ENCODE results near the gene APBA3. TPM values are rescaled to one million over a fixed set of nuclear protein-coding genes. Genes with fewer than 3 reads are reported as not detected.

Gene APBA3
- total and polyA plus RNA-seq, 2 donors (not counting 1 experiment from before 2014, with no cell fraction given): 2.7 to 22.3 TPM

DNA sequence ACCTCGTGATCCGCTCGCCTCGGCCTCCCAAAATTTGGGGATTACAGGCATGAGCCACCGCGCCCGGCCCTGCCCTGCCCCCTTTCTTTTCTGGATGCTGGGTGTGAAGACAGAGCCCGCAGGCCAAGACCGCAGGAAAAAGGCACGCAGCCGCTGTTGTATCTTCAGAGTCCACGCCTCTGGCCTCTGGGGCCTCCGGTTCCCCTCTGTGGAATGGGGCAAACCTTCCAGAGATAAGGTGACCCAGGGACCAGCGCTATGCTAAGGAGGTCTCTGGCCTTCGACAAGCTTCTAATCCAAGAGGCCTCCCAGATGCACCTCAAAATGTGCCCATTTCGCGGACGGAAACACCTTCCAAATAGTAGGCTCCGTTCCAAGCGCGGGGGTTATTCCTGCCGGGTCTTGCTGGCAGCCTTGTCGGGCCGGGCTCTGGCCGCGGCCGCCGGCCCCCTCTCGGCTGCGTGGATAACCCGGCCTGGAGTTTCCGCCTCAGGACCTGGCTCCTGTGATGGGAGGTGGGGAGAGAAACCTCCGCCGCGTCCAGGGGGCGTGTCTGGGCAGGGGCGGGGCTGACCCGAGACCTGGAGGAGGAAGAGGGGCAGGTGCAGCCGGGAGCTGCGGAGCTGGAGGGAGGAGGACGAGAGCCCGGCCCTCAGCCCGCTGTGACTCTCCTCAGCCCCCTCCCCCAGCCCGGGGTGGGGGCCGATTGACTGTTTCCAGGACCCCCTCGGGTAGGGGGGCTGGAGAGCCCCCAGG is 40.2 kb downstream of the APBA3 start:
- Histone ChIP-seq H4K20me1 (ENCODE audit: control insufficient read depth, extremely low read depth, insufficient read depth, low read length) (no peaks in the 10 kb centered on the region), H3K4me1 (ENCODE audit: control insufficient read depth, extremely low read depth, insufficient read depth, low read length) (no peaks in the 10 kb centered on the region), H3K9me3 (ENCODE audit: control insufficient read depth, insufficient read depth, low read depth, low read length) (no peaks in the 10 kb centered on the region), H3K79me2 (ENCODE audit: control insufficient read depth, insufficient read depth, low read length) (no peaks in the 10 kb centered on the region), H3K4me3 (replicated peaks in 1 of 4; ENCODE audit: control extremely low read depth in 1 of 4, insufficient read depth in 1 of 4, low read depth in 3 of 4, low read length in 4 of 4) (no peak overlapping the region), H3K27me3 (ENCODE audit: control insufficient read depth, insufficient read depth, low read length) (peaks cover 23% of the 10 kb centered on the region), H3K27ac (ENCODE audit: insufficient read depth, low read length) (no peak overlapping the region), H3K9ac (ENCODE audit: insufficient read depth, low read length) (no peak overlapping the region), H3K4me2 (ENCODE audit: extremely low read depth, insufficient read depth, low read length) (no peak overlapping the region), H3K36me3 (ENCODE audit: control insufficient read depth, insufficient read depth, low read length) (no peaks in the 10 kb centered on the region), H2AFZ (ENCODE audit: low read length) (no peak overlapping the region)
- peak; percentile 75 to 80 for DNase-seq (ENCODE audit: low read depth in 2 of 2)
- TF ChIP-seq EZH2 (IDR thresholded peaks at IDR 0.05; ENCODE audit: low read length, missing control alignments): no peak
- TF ChIP-seq, protein P1, sequence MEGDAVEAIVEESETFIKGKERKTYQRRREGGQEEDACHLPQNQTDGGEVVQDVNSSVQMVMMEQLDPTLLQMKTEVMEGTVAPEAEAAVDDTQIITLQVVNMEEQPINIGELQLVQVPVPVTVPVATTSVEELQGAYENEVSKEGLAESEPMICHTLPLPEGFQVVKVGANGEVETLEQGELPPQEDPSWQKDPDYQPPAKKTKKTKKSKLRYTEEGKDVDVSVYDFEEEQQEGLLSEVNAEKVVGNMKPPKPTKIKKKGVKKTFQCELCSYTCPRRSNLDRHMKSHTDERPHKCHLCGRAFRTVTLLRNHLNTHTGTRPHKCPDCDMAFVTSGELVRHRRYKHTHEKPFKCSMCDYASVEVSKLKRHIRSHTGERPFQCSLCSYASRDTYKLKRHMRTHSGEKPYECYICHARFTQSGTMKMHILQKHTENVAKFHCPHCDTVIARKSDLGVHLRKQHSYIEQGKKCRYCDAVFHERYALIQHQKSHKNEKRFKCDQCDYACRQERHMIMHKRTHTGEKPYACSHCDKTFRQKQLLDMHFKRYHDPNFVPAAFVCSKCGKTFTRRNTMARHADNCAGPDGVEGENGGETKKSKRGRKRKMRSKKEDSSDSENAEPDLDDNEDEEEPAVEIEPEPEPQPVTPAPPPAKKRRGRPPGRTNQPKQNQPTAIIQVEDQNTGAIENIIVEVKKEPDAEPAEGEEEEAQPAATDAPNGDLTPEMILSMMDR (conservative IDR thresholded peaks at IDR 0.05 in 1 of 2, IDR thresholded peaks at IDR 0.05 in 1 of 2; ENCODE audit: low read depth in 1 of 2, low read length in 2 of 2): no peak

DNA sequence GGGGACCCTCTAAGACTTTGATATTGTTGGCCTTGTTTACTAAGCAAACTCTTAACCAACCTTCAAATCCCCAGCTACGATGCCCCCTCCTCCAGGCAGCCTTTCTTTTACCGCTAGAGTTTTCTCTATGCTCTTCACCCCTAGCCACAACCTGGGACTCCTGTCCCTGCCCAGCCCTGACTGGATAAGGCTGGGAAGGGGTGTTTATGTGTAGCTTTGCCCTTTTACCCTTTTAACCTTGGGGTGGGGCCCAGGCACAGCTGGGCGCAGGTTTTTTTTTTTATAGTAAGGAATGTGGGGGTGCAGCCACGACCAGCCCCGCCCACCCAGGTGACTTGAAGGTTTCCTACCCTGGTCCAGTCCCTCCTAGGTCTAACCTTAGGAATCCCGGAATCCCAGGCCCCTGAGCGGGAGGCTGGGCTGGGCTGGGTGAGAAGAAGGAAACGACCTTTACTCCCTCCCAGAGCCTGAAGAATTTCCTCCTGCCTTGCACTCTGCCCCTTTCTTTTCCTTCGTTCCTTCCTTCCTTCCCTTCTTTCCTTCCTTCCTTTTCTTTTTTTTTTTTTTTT is 41.1 kb downstream of the APBA3 start:
- Histone ChIP-seq H3K79me2 (ENCODE audit: control insufficient read depth, insufficient read depth, low read length) (no peaks in the 10 kb centered on the region), H2AFZ (ENCODE audit: low read length) (no peak overlapping the region), H3K27ac (ENCODE audit: insufficient read depth, low read length) (no peak overlapping the region), H3K4me2 (ENCODE audit: extremely low read depth, insufficient read depth, low read length) (no peak overlapping the region), H3K4me3 (replicated peaks in 1 of 4; ENCODE audit: control extremely low read depth in 1 of 4, insufficient read depth in 1 of 4, low read depth in 3 of 4, low read length in 4 of 4) (no peak overlapping the region), H3K27me3 (ENCODE audit: control insufficient read depth, insufficient read depth, low read length) (peaks cover 21% of the 10 kb centered on the region), H4K20me1 (ENCODE audit: control insufficient read depth, extremely low read depth, insufficient read depth, low read length) (no peaks in the 10 kb centered on the region), H3K9me3 (ENCODE audit: control insufficient read depth, insufficient read depth, low read depth, low read length) (no peaks in the 10 kb centered on the region), H3K4me1 (ENCODE audit: control insufficient read depth, extremely low read depth, insufficient read depth, low read length) (no peaks in the 10 kb centered on the region), H3K9ac (ENCODE audit: insufficient read depth, low read length) (no peak overlapping the region), H3K36me3 (ENCODE audit: control insufficient read depth, insufficient read depth, low read length) (no peaks in the 10 kb centered on the region)
- DNase-seq (ENCODE audit: low read depth in 2 of 2): no peak
- no peak for TF ChIP-seq EZH2 (IDR thresholded peaks at IDR 0.05; ENCODE audit: low read length, missing control alignments)
- TF ChIP-seq, protein P1 (conservative IDR thresholded peaks at IDR 0.05 in 1 of 2, IDR thresholded peaks at IDR 0.05 in 1 of 2; ENCODE audit: low read depth in 1 of 2, low read length in 2 of 2): no peak

DNA sequence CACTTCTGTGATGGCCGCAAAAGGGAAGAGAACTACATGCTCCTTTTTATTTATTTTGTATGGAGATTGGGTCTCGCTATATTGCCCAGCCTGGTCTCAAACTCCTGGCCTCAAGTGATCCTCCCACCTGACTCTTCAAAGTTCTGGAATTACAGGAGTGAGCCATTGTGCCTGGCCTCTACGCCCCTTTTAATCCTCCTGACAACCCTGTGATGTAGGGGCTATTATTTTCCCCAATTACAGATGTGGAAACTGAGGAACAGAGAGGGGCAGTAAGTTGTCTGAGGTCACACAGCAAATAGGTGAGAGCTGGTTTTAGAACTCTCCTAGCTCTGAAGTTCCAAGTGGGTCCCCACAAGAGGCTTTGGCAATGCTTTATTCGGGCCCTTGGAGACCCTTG is 41.6 kb downstream of the APBA3 start:
- Histone ChIP-seq H4K20me1 (ENCODE audit: control insufficient read depth, extremely low read depth, insufficient read depth, low read length) (no peaks in the 10 kb centered on the region), H3K4me3 (replicated peaks in 1 of 4; ENCODE audit: control extremely low read depth in 1 of 4, insufficient read depth in 1 of 4, low read depth in 3 of 4, low read length in 4 of 4) (no peak overlapping the region), H3K4me1 (ENCODE audit: control insufficient read depth, extremely low read depth, insufficient read depth, low read length) (no peaks in the 10 kb centered on the region), H3K4me2 (ENCODE audit: extremely low read depth, insufficient read depth, low read length) (no peak overlapping the region), H3K79me2 (ENCODE audit: control insufficient read depth, insufficient read depth, low read length) (no peaks in the 10 kb centered on the region), H3K9me3 (ENCODE audit: control insufficient read depth, insufficient read depth, low read depth, low read length) (no peaks in the 10 kb centered on the region), H3K9ac (ENCODE audit: insufficient read depth, low read length) (no peak overlapping the region), H3K36me3 (ENCODE audit: control insufficient read depth, insufficient read depth, low read length) (no peaks in the 10 kb centered on the region), H2AFZ (ENCODE audit: low read length) (no peak overlapping the region), H3K27ac (ENCODE audit: insufficient read depth, low read length) (no peak overlapping the region), H3K27me3 (ENCODE audit: control insufficient read depth, insufficient read depth, low read length) (peaks cover 21% of the 10 kb centered on the region)
- TF ChIP-seq, protein P1 (conservative IDR thresholded peaks at IDR 0.05 in 1 of 2, IDR thresholded peaks at IDR 0.05 in 1 of 2; ENCODE audit: low read depth in 1 of 2, low read length in 2 of 2): no peak
- TF ChIP-seq EZH2 (IDR thresholded peaks at IDR 0.05; ENCODE audit: low read length, missing control alignments): no peak
- DNase-seq (ENCODE audit: low read depth in 2 of 2): no peak
